SK-N-MC (cell line): ENCODE measurements around the gene CORIN.

Source experiments
- DNase-seq: peaks from one replicate; pipeline ENCODE4 v3.0.0-alpha.2; 2011; ENCODE audit warnings: low read depth, low spot score
- H3K27ac ChIP-seq: fragments of 200-600 bp; sonication (generic); 2 replicates; pipeline ENCODE4 v1.5.1; 2016; ENCODE audit warnings: mixed run types
- H3K36me3 ChIP-seq: fragments of 200-600 bp; sonication (generic); 2 replicates; pipeline ENCODE4 v1.6.1; 2017; ENCODE audit warnings: antibody characterized with exemption, low read length, mixed read lengths; ENCODE audit not compliant: insufficient read depth
- H3K4me3 ChIP-seq: fragments of 200-600 bp; sonication (generic); 2 replicates; pipeline ENCODE4 v1.5.1; 2016
- H3K9ac ChIP-seq: fragments of 200-600 bp; sonication (generic); 2 replicates; pipeline ENCODE4 v1.8.0; 2017; ENCODE audit warnings: mixed run types, mixed read lengths; ENCODE audit not compliant: insufficient read length
- H3K9me3 ChIP-seq: fragments of 200-600 bp; sonication (generic); 2 replicates; pipeline ENCODE4 v1.6.1; 2017; ENCODE audit warnings: low read depth, mild to moderate bottlenecking, antibody characterized with exemption, low read length, moderate library complexity, mixed read lengths
- EZH2 ChIP-seq: fragments of 200-600 bp; sonication (generic); IDR thresholded peaks from one replicate; pipeline ENCODE4 v1.6.1; 2017; ENCODE audit warnings: antibody characterized with exemption
- FOXP2 ChIP-seq: optimal IDR thresholded peaks from 2 replicates; pipeline ENCODE3; 2011; ENCODE audit warnings: mild to moderate bottlenecking, moderate library complexity; ENCODE audit not compliant: insufficient read depth; ENCODE audit errors: extremely low read length, control extremely low read depth
- POLR2AphosphoS5 ChIP-seq: IDR thresholded peaks from 2 replicates; pipeline ENCODE4 v1.6.1; 2012; ENCODE audit warnings: mild to moderate bottlenecking, low read depth, low read length, borderline replicate concordance

CORIN gene

DNA sequence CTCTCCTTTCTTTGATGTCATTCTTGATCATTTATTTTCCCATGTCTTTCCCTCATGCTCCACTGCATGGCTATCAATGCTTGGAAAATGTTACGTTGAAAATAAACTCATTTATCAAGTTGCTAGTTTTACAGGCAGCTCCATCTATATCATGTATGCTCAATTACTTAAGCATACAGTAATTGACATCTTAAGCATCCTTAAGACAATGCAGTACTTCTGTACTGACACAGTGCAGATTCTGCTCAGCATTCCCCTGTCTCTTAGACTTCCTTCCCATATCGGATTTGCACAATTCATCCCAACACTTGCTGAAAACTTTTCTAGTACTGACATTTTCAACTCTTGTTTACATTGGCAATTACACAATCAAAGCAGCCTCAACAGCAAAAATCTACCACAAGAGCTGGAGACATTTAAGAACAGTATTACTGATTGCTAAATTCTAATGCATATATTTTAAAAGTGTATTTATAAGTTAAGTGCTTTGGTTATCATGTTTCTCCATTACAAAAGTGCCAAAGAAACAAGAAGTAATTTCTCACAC lies 187.2 kb downstream of the CORIN start:
- Histone ChIP-seq H3K36me3 (no peaks in the 10 kb centered on the region), H3K4me3 (no peak overlapping the region), H3K27ac (no peak overlapping the region), H3K9me3 (no peaks in the 10 kb centered on the region), H3K9ac (no peak overlapping the region)
- no peak for DNase-seq
- TF ChIP-seq POLR2AphosphoS5 (no peak), FOXP2 (no peak), EZH2 (no peak)

DNA sequence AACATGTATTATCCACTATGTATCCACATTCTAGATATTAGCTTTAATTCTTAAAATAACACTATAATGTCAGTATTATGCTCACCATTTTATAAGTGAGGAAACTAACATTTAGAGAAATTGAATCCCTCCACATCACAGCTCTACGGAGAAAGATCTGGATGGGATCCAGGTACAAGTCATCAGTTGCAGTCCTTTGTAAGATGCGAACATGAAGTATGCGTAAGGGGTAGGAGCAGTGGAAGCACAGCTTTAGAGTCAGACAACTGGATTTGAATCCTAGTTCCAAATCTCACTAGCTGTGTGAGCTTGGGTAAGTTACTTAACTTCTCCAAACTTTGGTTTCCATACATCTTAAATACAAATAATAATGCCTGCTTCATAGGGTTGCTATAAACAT lies 190.3 kb downstream of the CORIN start:
- Histone ChIP-seq H3K36me3 (no peaks in the 10 kb centered on the region), H3K9ac (no peak overlapping the region), H3K27ac (no peak overlapping the region), H3K9me3 (no peaks in the 10 kb centered on the region), H3K4me3 (no peak overlapping the region)
- no peak for DNase-seq
- TF ChIP-seq POLR2AphosphoS5 (no peak), FOXP2 (no peak), EZH2 (no peak)

GRCh38 chr4:47647029-47647428 lies 190.8 kb downstream of the CORIN start:
- Histone ChIP-seq H3K9ac (no peak overlapping the region), H3K36me3 (no peaks in the 10 kb centered on the region), H3K4me3 (no peak overlapping the region), H3K27ac (no peak overlapping the region), H3K9me3 (no peaks in the 10 kb centered on the region)
- TF ChIP-seq EZH2, result no peak
- TF ChIP-seq POLR2AphosphoS5, result no peak
- TF ChIP-seq FOXP2, result no peak
- DNase-seq, result no peak

- Histone ChIP-seq H3K4me3 (no peak overlapping the region), H3K9me3 (no peaks in the 10 kb centered on the region), H3K36me3 (no peaks in the 10 kb centered on the region), H3K9ac (no peak overlapping the region), H3K27ac (no peak overlapping the region)
- TF ChIP-seq EZH2 (no peak), FOXP2 (no peak), POLR2AphosphoS5 (no peak)
- no peak for DNase-seq
These were observed 191.5 kb downstream of the CORIN start for GRCh38 chr4:47646372-47646771.

- Histone ChIP-seq H3K4me3 (no peak overlapping the region), H3K9me3 (no peaks in the 10 kb centered on the region), H3K27ac (no peak overlapping the region), H3K36me3 (no peaks in the 10 kb centered on the region), H3K9ac (no peak overlapping the region)
- no peak for TF ChIP-seq POLR2AphosphoS5
- no peak for TF ChIP-seq FOXP2
- no peak for TF ChIP-seq EZH2
- no peak for DNase-seq
These were observed 194.0 kb downstream of the CORIN start for GRCh38 chr4:47643845-47644244.

DNA sequence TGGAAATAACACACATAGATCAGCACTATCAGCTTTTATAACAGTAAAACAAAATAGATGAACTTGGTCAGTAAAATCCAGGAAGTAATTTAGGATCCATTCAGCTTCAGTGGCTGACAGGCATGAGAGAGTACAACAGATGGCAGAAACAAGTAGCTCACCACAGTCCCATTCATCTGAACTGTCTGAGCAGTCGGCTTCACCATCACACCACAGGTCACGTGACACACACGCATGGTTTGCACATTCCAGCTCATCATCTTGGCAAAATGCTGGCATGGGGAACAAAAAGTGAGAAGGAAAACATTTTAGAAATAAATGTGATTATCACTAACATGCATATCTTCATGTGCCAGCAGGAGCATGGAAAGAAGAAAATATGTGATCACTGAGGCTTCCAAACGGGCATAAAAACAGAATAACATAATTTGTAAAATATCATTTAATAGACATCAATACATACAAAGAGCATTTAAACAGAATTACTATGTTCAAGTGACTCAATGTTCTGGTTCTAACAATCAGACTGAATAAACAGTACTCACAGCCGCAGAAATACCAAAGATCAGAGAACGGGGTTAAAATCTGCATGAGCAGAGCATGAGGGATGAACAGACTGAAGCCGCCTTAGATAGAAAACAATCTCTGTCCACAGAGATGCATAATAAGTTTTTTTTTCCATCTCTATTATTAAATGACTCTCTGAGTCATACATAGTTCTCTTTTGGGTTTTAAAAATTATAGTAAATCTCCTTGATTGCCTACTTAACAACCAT lies 194.7 kb downstream of the CORIN start:
- no peaks in the 10 kb centered on the region for H3K9me3 ChIP-seq
- no peak overlapping the region for H3K27ac ChIP-seq
- TF ChIP-seq EZH2 (no peak), POLR2AphosphoS5 (no peak), FOXP2 (no peak)
- DNase-seq, result no peak
- no peak overlapping the region for H3K9ac ChIP-seq
- no peaks in the 10 kb centered on the region for H3K36me3 ChIP-seq
- H3K4me3 ChIP-seq, result no peak overlapping the region

GRCh38 chr4:47642191-47642830 lies 195.6 kb downstream of the CORIN start:
- Histone ChIP-seq H3K4me3 (no peak overlapping the region), H3K9me3 (no peaks in the 10 kb centered on the region), H3K9ac (no peak overlapping the region), H3K27ac (no peak overlapping the region), H3K36me3 (no peaks in the 10 kb centered on the region)
- TF ChIP-seq POLR2AphosphoS5 (no peak), FOXP2 (no peak), EZH2 (no peak)
- no peak for DNase-seq

DNA sequence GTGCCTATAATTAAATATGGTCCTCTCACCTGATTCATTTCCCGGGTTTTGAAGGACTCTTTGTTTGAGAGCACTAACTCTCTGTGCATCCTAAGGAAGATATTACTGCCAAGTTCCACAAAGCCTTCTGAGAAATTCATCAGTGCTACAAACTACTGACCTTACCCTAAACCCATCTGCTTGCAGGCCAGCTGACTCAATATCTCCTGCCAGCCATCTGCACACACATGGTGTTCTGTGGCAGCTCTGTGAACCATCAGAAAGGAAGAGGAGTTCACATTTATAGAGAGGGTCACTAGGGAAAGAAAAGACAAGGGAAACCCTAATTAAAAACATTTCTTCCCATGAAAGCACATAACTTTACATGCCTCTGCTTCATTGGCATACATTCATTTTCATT lies 196.1 kb downstream of the CORIN start:
- DNase-seq, result no peak
- H3K9me3 ChIP-seq, result no peaks in the 10 kb centered on the region
- no peak overlapping the region for H3K9ac ChIP-seq
- H3K36me3 ChIP-seq, result no peaks in the 10 kb centered on the region
- TF ChIP-seq EZH2 (no peak), POLR2AphosphoS5 (no peak), FOXP2 (no peak)
- H3K4me3 ChIP-seq, result no peak overlapping the region
- H3K27ac ChIP-seq, result no peak overlapping the region

- Histone ChIP-seq H3K9me3 (no peaks in the 10 kb centered on the region), H3K4me3 (no peak overlapping the region), H3K9ac (no peak overlapping the region), H3K27ac (no peak overlapping the region), H3K36me3 (no peaks in the 10 kb centered on the region)
- DNase-seq, result no peak
- no peak for TF ChIP-seq EZH2
- TF ChIP-seq FOXP2, result no peak
- no peak for TF ChIP-seq POLR2AphosphoS5
These were observed 197.0 kb downstream of the CORIN start for GRCh38 chr4:47640911-47641310.
